GM21737 (cell line): Measurements from ENCODE around the gene FOXO6.

Source experiments
- ATAC-seq: cut with Tn5 transposase; IDR thresholded peaks from one replicate; pipeline ENCODE4 v1.9.1; 2021; ENCODE audit warnings: mild to moderate bottlenecking, moderate library complexity; ENCODE audit not compliant: unreplicated experiment

FOXO6 gene

DNA sequence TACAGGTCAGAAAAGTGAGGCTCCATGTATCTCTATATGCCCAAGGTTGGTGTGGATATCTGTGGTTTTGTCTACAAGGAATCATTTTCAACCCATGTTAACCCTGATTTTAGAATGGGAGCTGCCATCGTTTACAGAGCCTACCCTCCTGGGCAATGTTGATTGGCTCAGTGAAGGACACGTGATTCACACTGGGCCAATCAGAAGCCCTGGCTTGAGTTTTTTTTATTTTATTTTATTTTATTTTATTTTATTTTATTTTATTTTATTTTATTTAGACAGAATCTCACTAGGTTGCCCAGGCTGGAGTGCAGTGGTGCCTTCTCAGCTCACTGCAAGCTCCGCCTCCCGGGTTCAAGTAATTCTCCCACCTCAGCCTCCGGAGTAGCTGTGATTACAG, 35.8 kb downstream of the FOXO6 start:
- no peak for ATAC-seq

DNA sequence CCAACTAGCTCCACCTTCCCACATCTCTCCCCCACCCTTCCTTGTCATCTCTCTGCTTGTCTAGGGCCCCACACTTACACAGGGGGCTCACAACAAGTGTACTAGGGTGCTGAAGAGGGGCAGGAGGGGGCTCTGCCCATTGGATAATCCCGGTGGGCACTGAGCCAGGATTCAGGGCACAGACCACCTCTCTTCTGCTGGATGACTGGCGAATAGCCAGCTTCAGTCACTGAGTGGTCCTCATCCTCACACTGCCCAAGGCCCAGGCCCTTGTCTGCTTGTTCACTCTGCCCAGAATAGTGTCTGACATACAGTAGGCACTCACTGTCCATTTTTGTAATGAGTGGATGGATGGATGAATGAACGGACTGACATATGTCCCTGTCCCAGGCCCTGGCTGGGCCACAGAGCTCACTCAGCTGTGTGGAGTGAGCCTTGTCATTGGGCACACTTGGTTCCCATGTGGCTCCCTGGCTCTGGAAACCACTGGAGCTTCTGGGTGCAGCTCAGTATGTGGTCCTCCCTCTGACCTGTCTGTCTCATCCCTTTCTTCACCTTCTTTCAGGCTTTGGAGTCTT, 36.6 kb downstream of the FOXO6 start:
- no peak for ATAC-seq

DNA sequence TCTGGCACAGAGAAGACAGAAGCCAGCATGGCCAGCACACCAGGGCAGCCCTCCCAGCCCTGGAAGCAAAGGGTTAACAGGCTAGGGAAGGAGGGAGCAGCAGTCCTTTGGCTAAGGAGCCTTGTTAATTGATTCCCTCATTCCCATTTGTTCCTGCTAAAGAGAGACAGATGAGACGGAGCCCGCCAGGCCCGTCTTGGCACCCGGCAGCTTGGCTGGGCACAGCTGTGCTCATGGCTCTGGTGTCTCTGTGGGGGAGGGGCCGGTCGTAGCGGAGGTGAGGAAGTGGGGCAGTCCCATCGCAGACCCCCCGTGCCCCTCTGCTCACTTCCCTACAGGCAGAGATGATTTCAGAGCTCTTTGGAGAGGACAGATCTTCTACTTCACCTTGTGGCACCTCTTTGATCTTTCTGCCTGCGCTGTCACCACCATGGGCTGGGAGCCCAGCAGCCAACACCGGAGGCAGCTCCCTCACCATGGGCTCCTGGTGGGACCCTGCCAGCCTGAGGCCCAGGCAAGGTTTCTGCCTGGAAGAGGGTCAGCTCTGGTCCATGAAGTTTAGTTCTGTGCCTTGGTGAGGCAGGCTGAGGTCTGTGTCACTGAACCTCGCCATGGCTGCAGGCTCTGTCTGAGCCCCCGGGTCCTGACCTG, 38.0 kb downstream of the FOXO6 start:
- ATAC-seq: no peak

GRCh38 chr1:41400225-41400624, 39.0 kb downstream of the FOXO6 start:
- ATAC-seq: no peak

- ATAC-seq: no peak
These were observed 40.7 kb downstream of the FOXO6 start for GRCh38 chr1:41401899-41402298.

DNA sequence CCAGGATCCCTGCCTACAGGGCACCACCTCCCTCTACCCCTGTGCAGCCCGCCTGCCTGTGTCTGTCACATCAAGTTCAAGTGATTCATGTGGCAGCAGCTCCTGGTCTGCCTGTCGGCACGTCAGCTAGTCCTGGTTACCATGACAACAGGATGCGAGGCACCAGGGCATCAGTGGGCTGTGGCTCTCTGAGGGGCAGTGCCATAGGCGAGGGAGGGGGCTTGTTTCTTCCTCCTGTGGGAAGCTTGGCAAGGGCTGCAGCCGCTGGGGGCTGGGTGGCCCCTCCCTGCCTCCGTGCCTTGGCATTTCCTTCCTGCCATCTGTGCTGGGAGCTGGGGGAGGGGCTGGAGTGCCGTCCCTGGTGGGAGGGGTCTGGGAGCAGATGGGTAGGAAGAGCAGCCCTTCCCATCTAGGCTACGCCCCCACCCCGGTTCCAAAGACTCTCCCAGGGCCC, 43.1 kb downstream of the FOXO6 start:
- no peak for ATAC-seq

- ATAC-seq: no peak
These were observed 46.5 kb downstream of the FOXO6 start for GRCh38 chr1:41407664-41408252.

- no peak for ATAC-seq
These were observed 47.5 kb downstream of the FOXO6 start for GRCh38 chr1:41408691-41409090.

- no peak for ATAC-seq
These were observed 48.6 kb downstream of the FOXO6 start for GRCh38 chr1:41409825-41410224.

- ATAC-seq: no peak
These were observed 49.2 kb downstream of the FOXO6 start for GRCh38 chr1:41410462-41410861.

GRCh38 chr1:41411229-41411628, 50.0 kb downstream of the FOXO6 start:
- ATAC-seq: no peak

DNA sequence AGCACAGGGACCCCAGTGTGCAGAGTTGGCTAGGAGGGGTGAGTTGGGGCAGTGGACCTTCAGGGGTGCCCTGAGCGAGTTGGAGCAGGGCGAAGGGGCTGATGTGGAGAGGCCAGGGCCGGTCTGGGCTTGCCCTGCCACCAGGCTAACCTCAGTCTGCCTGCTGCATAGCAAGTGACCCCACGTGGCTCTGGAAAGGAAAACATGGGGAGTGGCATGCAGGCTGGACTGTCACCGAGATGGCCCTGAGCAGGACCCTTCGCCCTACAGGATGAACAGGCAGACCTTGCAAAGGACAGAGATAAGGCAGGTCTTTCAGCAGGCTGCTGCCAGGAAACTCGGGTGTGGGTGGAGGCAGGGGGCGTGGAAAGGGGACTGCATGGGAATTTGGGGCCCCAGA, 51.5 kb downstream of the FOXO6 start:
- ATAC-seq: no peak

DNA sequence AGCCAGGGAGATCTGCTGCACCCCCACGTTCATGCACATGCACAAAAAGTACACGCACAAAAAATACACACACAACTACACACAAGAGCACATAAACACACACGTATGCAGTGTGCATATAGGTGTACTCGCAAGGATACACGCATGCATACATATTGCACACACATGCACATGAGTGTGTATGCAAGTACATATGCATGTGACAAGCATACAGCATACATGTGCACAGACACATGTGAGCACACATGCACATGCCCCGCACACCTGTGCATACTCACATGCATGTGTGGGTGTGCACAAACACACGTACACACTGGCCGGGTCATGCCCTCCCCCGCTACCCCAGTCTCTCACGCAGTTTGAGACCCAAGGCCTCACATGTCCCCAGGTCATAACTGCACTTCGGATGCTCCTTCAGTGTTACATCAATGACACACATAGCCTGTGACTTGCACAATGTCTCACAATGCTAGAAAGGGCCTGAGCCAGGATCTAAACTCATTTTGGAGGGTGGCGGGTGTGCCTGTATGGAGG, 52.6 kb downstream of the FOXO6 start:
- ATAC-seq: no peak

- ATAC-seq: no peak
These were observed 53.1 kb downstream of the FOXO6 start for GRCh38 chr1:41414296-41414695.

GRCh38 chr1:41414716-41415306, 53.6 kb downstream of the FOXO6 start:
- no peak for ATAC-seq

- no peak for ATAC-seq
These were observed 54.8 kb downstream of the FOXO6 start for GRCh38 chr1:41416081-41416480.

GRCh38 chr1:41416552-41417334, 55.5 kb downstream of the FOXO6 start:
- ATAC-seq: no peak

DNA sequence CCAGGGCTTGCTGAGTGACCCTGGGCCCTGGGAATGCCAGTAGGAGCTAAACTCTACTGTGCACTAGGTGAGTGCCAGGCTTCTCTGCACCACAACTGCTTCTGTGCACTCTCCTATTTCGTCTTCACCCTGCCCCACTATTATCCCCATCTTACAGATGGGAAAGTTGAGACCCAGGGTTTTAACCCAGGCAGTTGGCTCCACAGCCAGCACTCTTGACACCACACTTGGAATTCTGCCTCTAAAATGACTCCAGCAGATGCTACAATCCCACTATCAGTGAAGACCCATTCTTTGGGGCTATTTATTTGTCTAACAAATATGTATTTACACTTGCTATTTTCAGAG, 56.1 kb downstream of the FOXO6 start:
- ATAC-seq: no peak

DNA sequence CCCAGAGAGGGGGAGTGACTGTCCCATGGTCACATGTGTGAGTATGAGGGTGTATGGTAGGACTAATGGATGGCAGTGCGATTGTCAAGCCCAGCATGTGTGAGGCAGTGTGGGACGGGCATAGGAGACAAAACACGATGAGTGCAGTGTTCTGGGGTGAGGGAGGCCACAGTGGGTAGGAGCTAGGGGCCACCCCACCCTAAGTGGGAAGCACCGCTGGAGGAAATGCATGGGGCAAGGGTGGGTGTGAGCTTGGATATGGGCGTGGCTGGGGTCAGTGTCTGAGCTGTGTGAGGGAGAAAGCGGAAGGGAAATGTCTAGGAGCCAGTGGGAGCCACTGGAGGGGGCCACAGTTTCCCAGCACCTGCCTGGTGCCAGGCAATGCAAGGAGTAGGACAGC, 56.5 kb downstream of the FOXO6 start:
- ATAC-seq: no peak

GRCh38 chr1:41418857-41419583, 57.8 kb downstream of the FOXO6 start:
- ATAC-seq: no peak
